Lower leg skin (tissue), 4 donors: ENCODE data around the gene NCF4. TPM values are rescaled to one million over a fixed set of nuclear protein-coding genes. Genes with fewer than 3 reads are reported as not detected.
A peak's percentile ranks its signal among the peaks of the same experiment; 100 is the strongest.

ENCODE experiments used
- DNase-seq, 2 donors: peaks; one replicate each; pipeline ENCODE4 v3.0.0-alpha.2; 2019; ENCODE audit warnings: low spot score in 2 of 2
- H3K4me3 ChIP-seq: fragments of 200-600 bp; sonication (generic); 2 replicates; pipeline ENCODE4 v1.5.1; 2017; ENCODE audit warnings: mild to moderate bottlenecking, low read depth; ENCODE audit not compliant: poor library complexity, severe bottlenecking
- CTCF ChIP-seq, 3 donors: fragments of 450-650 bp; IDR thresholded peaks; one replicate each; pipeline ENCODE4 v1.5.1; 2016; ENCODE audit warnings: antibody characterized with exemption in 3 of 3, mild to moderate bottlenecking in 3 of 3, moderate library complexity in 2 of 3
- POLR2A ChIP-seq, 2 donors: fragments of 450-650 bp; IDR thresholded peaks; one replicate each; pipeline ENCODE4 v1.6.1; 2016 to 2017; ENCODE audit warnings: antibody characterized with exemption in 2 of 2, mild to moderate bottlenecking in 1 of 2, moderate library complexity in 1 of 2
- WGBS, 2 donors: methylation state at CpG; one replicate each; pipeline ENCODE4 v1.1.5; 2018; 5-methylcytosine and 5-hydroxymethylcytosine counted together
- intact Hi-C: fragments of 100-400 bp; cut with DNase I; formaldehyde crosslinking; loops from one replicate; pipeline ENCODE4 v1.15.0; 2023; ENCODE audit warnings: low total_unique reads
- total RNA-seq, 4 donors: library from RNA; depleted of rRNA; stranded (reverse); fragments of >200 nt; gene quantifications; one replicate each; pipeline ENCODE4 v1.1.0, GENCODE V29; 2016

The NCF4 gene
- 1 to 10 TPM; 2.6 to 6.4 (median 5.4) TPM for total RNA-seq

DNA sequence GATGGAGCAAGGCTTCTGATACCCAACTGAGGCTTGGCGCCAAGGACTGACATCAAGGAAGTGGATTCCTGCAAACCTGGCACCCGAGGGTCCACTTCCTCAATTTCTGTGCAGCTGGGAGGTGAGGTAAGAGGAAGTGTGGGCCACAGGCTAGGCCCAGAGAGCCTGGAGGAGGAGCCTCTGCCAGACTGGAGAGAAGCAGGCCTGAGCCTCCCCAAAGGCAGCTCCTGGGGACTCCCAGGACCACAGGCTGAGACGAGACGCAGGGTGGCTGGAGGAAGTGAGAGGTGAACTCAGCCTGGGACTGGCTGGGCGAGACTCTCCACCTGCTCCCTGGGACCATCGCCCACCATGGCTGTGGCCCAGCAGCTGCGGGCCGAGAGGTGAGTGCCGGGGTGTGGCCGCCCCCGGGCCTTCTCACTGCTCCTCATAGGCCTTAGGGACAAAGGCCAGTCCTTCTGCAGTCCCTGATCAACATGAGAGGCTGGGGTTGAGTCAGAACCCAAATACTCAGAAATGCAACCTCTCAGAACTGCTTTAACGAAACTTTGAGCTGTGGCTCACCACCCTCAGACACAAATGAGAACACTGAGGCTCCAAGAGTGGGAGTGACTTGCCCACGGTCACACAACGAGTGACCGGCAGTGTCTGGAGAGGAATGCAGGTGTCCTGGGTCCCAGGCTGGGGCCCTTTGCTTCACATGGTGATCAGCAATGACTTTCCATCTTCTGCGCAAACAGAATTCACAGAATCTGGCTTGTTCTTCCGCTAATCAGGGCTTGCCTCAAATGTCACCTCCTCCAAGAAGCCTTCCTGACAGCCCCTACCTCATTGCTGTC lies at the start of gene NCF4:
Gene NCF4, plus strand, starts transcription at position 186 of the 839 bp plus-strand sequence. Its CDS starts 166 bp downstream, at position 352.
- TF ChIP-seq CTCF (IDR thresholded peaks at IDR 0.05) (no peak), POLR2A (IDR thresholded peaks at IDR 0.05) (no peak)
- WGBS, 2 donors = 59 to 66% methylated on average over 11 to 16 of the region's 17 CpGs
- intact Hi-C loops = no loop called here
- DNase-seq = peak; percentile 66 to 92
- H3K4me3 ChIP-seq = no peak within 1 kb of the TSS

DNA sequence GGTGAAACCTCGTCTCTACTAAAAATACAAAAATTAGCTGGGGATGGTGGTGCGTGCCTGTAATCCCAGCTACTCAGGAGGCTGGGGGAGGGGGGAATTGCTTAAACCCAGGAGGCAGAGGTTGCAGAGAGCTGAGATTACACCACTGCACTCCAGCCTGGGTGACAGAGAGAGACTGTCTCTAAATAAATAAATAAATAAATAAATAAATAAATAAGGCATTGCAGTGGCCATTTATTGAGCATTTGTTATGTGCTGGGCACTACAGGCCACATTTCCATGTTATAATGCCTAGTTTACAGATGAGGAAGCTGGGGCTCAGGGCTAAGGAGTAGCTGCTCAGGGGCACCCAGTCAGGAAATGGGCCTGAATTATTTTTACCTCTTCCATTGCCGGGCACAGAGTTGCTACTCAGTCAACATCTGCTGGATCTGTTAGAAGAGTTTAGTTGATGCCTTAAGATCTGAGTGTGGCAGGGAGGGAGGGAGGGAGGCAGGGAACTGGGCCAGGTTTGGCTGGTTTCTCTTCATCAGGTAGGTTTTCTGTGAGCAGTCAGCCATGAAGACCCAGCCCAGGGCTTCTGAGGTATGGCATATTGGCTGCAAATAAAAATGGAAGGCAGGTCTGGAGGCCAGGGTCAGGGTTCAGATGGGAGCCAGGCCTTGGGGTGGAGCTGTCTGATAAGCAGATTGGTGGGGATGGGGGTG lies 49.6 kb upstream of the NCF4 start:
- no peak for TF ChIP-seq POLR2A (IDR thresholded peaks at IDR 0.05)
- TF ChIP-seq CTCF (IDR thresholded peaks at IDR 0.05) = no peak
- H3K4me3 ChIP-seq = no peak overlapping the region
- 82 to 93% methylated on average over 3 of the region's 3 CpGs for WGBS, 2 donors
- intact Hi-C loops = no loop called here
- no peak for DNase-seq

GRCh38 chr22:36814801-36815200 lies 46.0 kb upstream of the NCF4 start:
- DNase-seq = no peak
- H3K4me3 ChIP-seq = no peak overlapping the region
- 73 to 75% methylated on average over 10 of the region's 10 CpGs for WGBS, 2 donors
- intact Hi-C loops = no loop called here
- TF ChIP-seq CTCF (IDR thresholded peaks at IDR 0.05) = no peak
- TF ChIP-seq POLR2A (IDR thresholded peaks at IDR 0.05) = no peak

- intact Hi-C loops = no loop called here
- DNase-seq = no peak
- no peak for TF ChIP-seq POLR2A (IDR thresholded peaks at IDR 0.05)
- TF ChIP-seq CTCF (IDR thresholded peaks at IDR 0.05) = no peak
- no peak overlapping the region for H3K4me3 ChIP-seq
- WGBS, 2 donors = 44% methylated on average over 8 of the region's 8 CpGs
These were observed 45.1 kb upstream of the NCF4 start for GRCh38 chr22:36815558-36816338.

- WGBS, 2 donors = 8 to 11% methylated on average over 11 of the region's 12 CpGs
- DNase-seq = no peak
- intact Hi-C loops = no loop called here
- TF ChIP-seq POLR2A (IDR thresholded peaks at IDR 0.05) (no peak), CTCF (IDR thresholded peaks at IDR 0.05) (no peak)
- no peak overlapping the region for H3K4me3 ChIP-seq
These were observed 44.5 kb upstream of the NCF4 start for GRCh38 chr22:36816339-36816635.
